D721Med (cell line): ENCODE data around the gene OR13C2.
"Not testable (repeated sequence)": the region's sequence is repeated elsewhere in the genome, so short reads cannot be mapped to it uniquely, and the experiment has no call there.

Source experiments
- DNase-seq: peaks from one replicate; pipeline ENCODE4 v3.0.0; 2011; ENCODE audit warnings: low spot score; ENCODE audit not compliant: insufficient read length
- FAIRE-seq: peaks from 2 replicates; lab custom pipeline; 2011; peaks lifted over from hg19 to GRCh38; lab: Jason Lieb, UNC
- TF ChIP-seq, protein P1 (sequence below): IDR thresholded peaks from 2 replicates; pipeline ENCODE4 v1.5.1; 2012; ENCODE audit warnings: mild to moderate bottlenecking, control low read depth; ENCODE audit not compliant: insufficient read depth; ENCODE audit errors: missing control alignments

The OR13C2 gene

DNA sequence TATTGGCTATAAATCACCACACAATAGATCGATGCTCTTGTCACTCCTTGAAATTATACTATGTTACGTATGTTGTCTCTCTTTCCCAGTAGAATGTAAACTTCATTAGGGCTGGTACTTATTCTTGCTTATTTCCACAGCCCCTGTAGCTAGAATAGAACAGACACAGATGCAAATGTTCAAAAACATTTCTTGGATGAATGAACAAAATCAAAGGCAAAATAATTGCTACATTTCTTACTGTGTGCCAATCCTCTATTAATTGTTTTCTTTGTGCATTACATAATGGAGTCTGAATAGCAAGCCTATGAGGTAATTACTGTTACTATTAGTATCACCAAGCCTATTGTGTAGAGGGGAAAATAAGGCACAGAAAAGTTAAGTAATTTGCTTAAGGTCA is 725 bp upstream of the OR13C2 start:
- no peak for FAIRE-seq
- DNase-seq, result no peak
- TF ChIP-seq, protein P1, sequence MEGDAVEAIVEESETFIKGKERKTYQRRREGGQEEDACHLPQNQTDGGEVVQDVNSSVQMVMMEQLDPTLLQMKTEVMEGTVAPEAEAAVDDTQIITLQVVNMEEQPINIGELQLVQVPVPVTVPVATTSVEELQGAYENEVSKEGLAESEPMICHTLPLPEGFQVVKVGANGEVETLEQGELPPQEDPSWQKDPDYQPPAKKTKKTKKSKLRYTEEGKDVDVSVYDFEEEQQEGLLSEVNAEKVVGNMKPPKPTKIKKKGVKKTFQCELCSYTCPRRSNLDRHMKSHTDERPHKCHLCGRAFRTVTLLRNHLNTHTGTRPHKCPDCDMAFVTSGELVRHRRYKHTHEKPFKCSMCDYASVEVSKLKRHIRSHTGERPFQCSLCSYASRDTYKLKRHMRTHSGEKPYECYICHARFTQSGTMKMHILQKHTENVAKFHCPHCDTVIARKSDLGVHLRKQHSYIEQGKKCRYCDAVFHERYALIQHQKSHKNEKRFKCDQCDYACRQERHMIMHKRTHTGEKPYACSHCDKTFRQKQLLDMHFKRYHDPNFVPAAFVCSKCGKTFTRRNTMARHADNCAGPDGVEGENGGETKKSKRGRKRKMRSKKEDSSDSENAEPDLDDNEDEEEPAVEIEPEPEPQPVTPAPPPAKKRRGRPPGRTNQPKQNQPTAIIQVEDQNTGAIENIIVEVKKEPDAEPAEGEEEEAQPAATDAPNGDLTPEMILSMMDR, result no peak

DNA sequence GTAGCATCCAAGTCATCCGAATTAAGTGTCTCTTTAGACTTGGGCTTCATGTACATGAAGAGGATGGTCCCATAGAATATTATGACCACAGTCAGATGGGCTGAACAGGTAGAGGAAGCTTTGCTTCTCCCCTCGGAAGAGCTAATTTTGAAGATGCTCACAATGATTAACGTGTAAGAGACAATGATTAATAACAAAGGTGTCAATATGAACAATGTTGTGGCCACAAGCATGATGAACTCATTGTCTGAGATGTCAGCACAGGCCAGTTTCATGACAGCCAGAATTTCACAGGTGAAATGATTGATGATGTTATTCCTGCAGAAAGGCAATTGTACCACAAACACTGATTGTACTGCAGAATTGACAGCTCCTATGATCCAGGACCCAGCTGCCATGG is 626 bp downstream of the OR13C2 start:
- TF ChIP-seq, protein P1, result no peak
- no peak for FAIRE-seq
- DNase-seq, result no peak

DNA sequence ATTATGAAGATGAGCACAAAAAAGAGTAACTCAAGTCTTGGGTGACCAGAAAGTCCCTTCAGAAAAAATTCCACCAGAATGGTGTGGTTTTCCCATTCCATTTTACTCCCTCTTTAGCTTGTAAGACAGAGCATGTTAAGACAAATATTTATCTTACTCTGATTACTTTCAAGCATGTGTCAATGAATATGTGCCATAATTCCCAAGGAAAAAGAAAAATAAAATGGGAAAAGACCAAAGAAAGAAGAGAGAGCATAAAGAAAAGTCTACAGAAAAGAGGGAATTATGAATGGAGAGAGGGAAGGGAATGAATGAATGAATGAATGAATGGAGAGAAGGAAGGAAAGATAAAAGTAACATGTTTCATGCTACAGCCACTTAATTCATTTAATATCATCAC is 6.1 kb downstream of the OR13C2 start, which contains the start of gene OR13C5:
TSS of gene OR13C5 (minus strand) at position 101 of the 400 bp plus-strand sequence. CDS start at position 101, 0 bp downstream.
- not testable (repeated sequence) for DNase-seq, FAIRE-seq

DNA sequence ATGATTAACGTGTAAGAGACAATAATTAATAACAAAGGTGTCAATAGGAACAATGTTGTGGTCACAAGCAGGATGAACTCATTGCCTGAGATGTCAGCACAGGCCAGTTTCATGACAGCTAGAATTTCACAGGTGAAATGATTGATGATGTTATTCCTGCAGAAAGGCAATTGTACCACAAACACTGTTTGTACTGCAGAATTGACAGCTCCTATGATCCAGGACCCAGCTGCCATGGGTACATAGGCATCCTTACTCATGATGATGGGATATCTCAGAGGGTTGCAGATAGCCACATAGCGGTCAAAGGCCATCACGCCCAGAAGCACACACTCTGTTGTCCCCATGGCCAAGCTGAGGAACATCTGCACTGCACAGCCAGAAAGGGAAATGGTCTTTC is 6.7 kb downstream of the OR13C2 start:
- DNase-seq, FAIRE-seq: not testable (repeated sequence)

DNA sequence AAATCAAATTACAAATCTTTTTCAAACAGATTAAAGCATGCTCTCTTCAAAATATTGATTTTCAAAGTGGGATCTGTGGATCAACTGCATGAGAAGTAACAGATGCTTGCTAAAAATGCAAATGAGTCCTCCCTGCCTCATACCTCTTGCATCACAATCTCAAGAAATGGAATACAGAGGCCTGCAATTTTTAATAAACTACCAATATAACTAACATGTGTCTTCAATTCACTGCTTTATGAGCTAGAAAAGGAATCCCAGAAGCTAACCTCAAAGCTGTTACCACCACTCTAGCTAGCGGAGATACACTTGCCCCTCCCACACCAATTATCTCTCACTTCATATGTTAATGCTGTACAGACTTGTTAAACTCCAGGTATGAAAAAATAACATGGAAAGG is 15.8 kb downstream of the OR13C2 start:
- TF ChIP-seq, protein P1, result no peak
- no peak for FAIRE-seq

DNA sequence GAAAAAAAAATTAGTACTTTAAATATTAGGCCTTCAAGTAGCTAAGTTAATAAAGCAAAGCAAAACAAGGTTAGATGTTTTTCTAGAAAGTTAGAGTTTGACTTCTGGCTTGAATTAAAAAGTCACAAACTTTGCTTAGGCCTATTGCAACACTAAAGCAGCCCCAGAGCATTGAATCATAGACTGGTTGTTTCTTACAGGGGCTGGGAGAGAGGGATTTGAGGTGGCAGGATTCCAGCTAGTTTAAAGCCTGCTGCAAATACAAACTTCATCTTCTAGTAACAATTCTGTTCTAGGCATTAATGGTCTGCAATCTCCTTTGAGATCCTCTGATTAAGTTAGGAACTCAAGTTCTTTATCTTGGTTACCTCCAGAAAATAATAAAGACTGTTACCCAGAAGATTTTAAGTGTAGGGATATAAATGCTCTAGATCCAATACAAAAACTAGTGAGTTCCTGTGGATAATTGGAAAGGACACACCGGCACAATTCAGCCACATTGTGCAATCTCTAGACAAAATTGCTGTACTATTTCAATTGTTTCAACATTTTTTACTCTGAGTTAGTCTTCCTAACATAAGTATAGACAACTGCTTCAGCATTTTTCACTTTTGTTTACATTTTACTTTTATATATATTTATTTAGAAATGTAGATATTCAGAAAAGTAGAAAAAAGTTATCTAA is 18.8 kb downstream of the OR13C2 start:
- FAIRE-seq (no peak), DNase-seq (no peak)
- TF ChIP-seq, protein P1, result no peak

More for the DNA sequence above, 15.8 kb downstream of the OR13C2 start:
- DNase-seq, result no peak

DNA sequence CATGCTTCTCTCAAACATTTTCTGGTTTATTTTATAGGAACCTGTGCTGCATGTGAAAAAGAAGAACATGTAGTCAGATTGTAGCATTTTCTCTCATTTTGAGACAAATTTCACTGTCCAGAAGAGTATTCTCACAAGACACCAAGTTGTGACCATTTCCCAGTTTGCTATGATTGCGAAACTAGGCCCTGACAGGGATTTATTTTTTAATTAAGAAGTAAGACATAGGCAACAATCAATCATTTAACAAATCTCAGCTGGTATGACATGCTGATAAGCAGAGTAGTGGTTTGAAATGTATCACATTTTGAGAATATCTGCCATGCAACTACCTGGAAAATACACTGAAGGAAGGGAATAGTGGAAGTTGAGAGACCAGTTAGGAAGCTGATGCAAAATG is 24.9 kb downstream of the OR13C2 start:
- DNase-seq, result no peak
- TF ChIP-seq, protein P1, result no peak
- FAIRE-seq, result no peak

DNA sequence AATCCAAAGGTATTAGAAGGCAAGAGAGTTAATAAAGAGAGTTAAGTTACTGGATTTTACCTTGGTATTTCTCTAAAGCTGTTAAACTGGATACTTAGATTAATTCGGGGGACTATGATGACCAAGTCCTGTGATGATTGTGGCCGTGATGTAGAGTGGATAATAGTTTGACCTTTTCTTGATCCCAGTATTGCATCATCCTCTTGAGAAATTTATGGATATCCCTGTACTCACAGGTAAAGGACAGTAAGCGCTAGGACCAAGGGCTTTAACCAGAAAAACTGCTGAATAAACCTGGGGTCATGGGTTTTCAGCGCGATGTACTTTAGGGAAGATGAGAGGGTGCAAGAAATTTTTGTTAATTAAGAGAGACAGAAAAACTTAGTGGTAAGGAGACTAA is 28.2 kb downstream of the OR13C2 start:
- no peak for DNase-seq
- FAIRE-seq, result no peak
- TF ChIP-seq, protein P1, result no peak
